K562 (cell line): ENCODE data around the gene PRMT3. TPM values are rescaled to one million over a fixed set of nuclear protein-coding genes. Genes with fewer than 3 reads are reported as not detected.

Experiments
- ADNP ChIP-seq: fragments of 200-800 bp; sonication (Bioruptor generic); IDR thresholded peaks from 2 replicates; pipeline ENCODE4 v1.6.1; 2016; ENCODE audit warnings: missing genetic modification characterization, missing compliant biosample characterization
- C11orf30 ChIP-seq: fragments of 450-650 bp; IDR thresholded peaks from 2 replicates; pipeline ENCODE4 v1.6.1; 2016; ENCODE audit warnings: low read depth, mild to moderate bottlenecking
- KAT2B ChIP-seq: IDR thresholded peaks from one replicate; pipeline ENCODE4 v1.6.1; 2012; ENCODE audit warnings: low read depth, mild to moderate bottlenecking, control low read depth, inconsistent platforms, low read length, moderate library complexity
- MAFF ChIP-seq: IDR thresholded peaks from 2 replicates; pipeline ENCODE4 v1.6.1; 2012; ENCODE audit warnings: low read length, improper control_type of control experiment
- NFATC3 ChIP-seq: fragments of 450-650 bp; IDR thresholded peaks from 2 replicates; pipeline ENCODE4 v1.6.1; 2017; ENCODE audit warnings: mild to moderate bottlenecking
- NFE2 ChIP-seq: IDR thresholded peaks from 2 replicates; pipeline ENCODE4 v1.6.1; 2014; ENCODE audit warnings: antibody characterized with exemption, low read depth
- PPARD ChIP-seq: fragments of 250-450 bp; sonication (Bioruptor Pico); IDR thresholded peaks from 2 replicates; pipeline ENCODE4 v1.8.0; 2022; ENCODE audit warnings: inconsistent platforms, mild to moderate bottlenecking, moderate library complexity
- SAFB ChIP-seq: fragments of 200-400 bp; formaldehyde crosslinking; IDR thresholded peaks from 2 replicates; pipeline ENCODE4 v1.6.1; 2017; ENCODE audit warnings: low read depth, low read length, borderline replicate concordance
- ZFP36 ChIP-seq: fragments of 150-350 bp; IDR thresholded peaks from 2 replicates; pipeline ENCODE4 v1.6.1; 2018; ENCODE audit warnings: low read length, low read depth; ENCODE audit not compliant: partially characterized antibody
- ZNF217 ChIP-seq: sonication (generic); formaldehyde crosslinking; IDR thresholded peaks from 2 replicates; pipeline ENCODE4 v1.8.0; 2022; ENCODE audit warnings: mild to moderate bottlenecking, missing genetic modification reagents
- ZNF316 ChIP-seq: fragments of 450-650 bp; IDR thresholded peaks from 2 replicates; pipeline ENCODE4 v1.6.1; 2016
- polyA plus RNA-seq, 8 experiments: library from polyadenylated mRNA; depleted of rRNA in 4 of 8; stranded (reverse) in 5 of 8; unstranded in 3 of 8; fragments of >200 nt; fragmentation: Nextera tagmentation in 2 of 8; fragmentation: Illumina TruSeq in 1 of 8; extraction: Ambion mirVana in 2 of 8; extraction: Trizol in 1 of 8; gene quantifications; 2 replicates each; pipeline versions ENCODE4 v1.2.1 to v1.2.3, GENCODE V29; 2011 to 2014; ENCODE audit warnings: inconsistent platforms in 1 of 8, missing spikeins in 1 of 8
- total RNA-seq, 7 experiments: library from RNA; depleted of rRNA in 6 of 7; stranded (reverse); fragments of >200 nt in 6 of 7; fragmentation: Illumina TruSeq in 2 of 7; extraction: Trizol in 2 of 7; gene quantifications; 2 replicates each; pipeline versions ENCODE4 v1.2.1 to v1.2.3, GENCODE V29; 2011 to 2021; ENCODE audit warnings: low replicate concordance in 1 of 7
- TF ChIP-seq, protein P1 (sequence below): fragments of 250-450 bp; sonication (Bioruptor Pico); IDR thresholded peaks from 2 replicates; pipeline ENCODE4 v1.5.0; 2020; ENCODE audit warnings: mild to moderate bottlenecking, borderline replicate concordance
- TF ChIP-seq, protein P2 (sequence below): fragments of 250-450 bp; sonication (Bioruptor Pico); IDR thresholded peaks from 2 replicates; pipeline ENCODE4 v1.4.0; 2020
- TF ChIP-seq, protein P3 (sequence below), 2 experiments: fragments of 200-800 bp in 1 of 2; sonication (Bioruptor generic) in 1 of 2; sonication (generic) in 1 of 2; formaldehyde crosslinking in 1 of 2; IDR thresholded peaks in 1 of 2; conservative IDR thresholded peaks in 1 of 2; 2 replicates each; pipeline versions ENCODE4 v1.5.0 to v1.6.1; 2016 to 2020; ENCODE audit warnings: missing compliant biosample characterization in 1 of 2, missing genetic modification characterization in 1 of 2, missing genetic modification reagents in 1 of 2
- TF ChIP-seq, protein P4 (sequence below): fragments of 450-650 bp; formaldehyde crosslinking; IDR thresholded peaks from 2 replicates; pipeline ENCODE4 v1.4.0; 2022; ENCODE audit warnings: missing genetic modification characterization
- TF ChIP-seq, protein P5 (sequence below): fragments of 450-650 bp; IDR thresholded peaks from 2 replicates; pipeline ENCODE4 v1.6.1; 2016; ENCODE audit warnings: missing biosample characterization, missing genetic modification characterization

Gene PRMT3
- total and polyA plus RNA-seq, 9 of the 15 experiments (the other 6 are each of a cell fraction or from before 2014, with no cell fraction given) = 24.0 to 62.1 (median 44.7) TPM

DNA sequence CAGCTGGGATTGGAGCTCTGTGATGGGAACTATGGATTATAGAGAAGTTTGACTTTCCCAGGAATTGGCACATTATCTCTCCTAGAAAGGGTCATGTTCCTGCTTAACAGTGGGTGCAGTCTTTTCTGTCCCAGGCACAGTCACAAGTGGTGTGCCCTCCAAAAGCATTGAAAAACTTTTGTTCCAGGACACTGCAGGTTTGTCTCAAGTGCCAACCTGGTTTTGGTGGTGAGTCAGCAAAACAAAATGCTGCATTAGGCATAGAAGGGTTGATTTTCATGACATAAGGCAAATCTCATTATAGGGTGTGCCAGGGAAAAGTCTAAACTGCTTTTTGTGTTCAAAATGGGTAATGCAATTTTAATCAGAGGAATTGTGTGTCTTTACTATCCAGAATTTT is 19.1 kb upstream of the PRMT3 start (continued):
- no peak for TF ChIP-seq SAFB
- TF ChIP-seq, protein P1, sequence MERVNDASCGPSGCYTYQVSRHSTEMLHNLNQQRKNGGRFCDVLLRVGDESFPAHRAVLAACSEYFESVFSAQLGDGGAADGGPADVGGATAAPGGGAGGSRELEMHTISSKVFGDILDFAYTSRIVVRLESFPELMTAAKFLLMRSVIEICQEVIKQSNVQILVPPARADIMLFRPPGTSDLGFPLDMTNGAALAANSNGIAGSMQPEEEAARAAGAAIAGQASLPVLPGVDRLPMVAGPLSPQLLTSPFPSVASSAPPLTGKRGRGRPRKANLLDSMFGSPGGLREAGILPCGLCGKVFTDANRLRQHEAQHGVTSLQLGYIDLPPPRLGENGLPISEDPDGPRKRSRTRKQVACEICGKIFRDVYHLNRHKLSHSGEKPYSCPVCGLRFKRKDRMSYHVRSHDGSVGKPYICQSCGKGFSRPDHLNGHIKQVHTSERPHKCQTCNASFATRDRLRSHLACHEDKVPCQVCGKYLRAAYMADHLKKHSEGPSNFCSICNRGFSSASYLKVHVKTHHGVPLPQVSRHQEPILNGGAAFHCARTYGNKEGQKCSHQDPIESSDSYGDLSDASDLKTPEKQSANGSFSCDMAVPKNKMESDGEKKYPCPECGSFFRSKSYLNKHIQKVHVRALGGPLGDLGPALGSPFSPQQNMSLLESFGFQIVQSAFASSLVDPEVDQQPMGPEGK = no peak
- TF ChIP-seq ZFP36 = no peak
- no peak for TF ChIP-seq KAT2B
- no peak for TF ChIP-seq NFATC3
- no peak for TF ChIP-seq PPARD (CRISPR knock-in tag)
- TF ChIP-seq, protein P2, sequence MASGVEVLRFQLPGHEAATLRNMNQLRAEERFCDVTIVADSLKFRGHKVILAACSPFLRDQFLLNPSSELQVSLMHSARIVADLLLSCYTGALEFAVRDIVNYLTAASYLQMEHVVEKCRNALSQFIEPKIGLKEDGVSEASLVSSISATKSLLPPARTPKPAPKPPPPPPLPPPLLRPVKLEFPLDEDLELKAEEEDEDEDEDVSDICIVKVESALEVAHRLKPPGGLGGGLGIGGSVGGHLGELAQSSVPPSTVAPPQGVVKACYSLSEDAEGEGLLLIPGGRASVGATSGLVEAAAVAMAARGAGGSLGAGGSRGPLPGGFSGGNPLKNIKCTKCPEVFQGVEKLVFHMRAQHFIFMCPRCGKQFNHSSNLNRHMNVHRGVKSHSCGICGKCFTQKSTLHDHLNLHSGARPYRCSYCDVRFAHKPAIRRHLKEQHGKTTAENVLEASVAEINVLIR = no peak
- TF ChIP-seq NFE2 = peak; percentile 81
- TF ChIP-seq, protein P3, sequence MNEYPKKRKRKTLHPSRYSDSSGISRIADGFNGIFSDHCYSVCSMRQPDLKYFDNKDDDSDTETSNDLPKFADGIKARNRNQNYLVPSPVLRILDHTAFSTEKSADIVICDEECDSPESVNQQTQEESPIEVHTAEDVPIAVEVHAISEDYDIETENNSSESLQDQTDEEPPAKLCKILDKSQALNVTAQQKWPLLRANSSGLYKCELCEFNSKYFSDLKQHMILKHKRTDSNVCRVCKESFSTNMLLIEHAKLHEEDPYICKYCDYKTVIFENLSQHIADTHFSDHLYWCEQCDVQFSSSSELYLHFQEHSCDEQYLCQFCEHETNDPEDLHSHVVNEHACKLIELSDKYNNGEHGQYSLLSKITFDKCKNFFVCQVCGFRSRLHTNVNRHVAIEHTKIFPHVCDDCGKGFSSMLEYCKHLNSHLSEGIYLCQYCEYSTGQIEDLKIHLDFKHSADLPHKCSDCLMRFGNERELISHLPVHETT (CRISPR knock-in tag; conservative IDR thresholded peaks at IDR 0.05 in 1 of 2, IDR thresholded peaks at IDR 0.05 in 1 of 2) = peak in 1 of 2 experiments; percentile 42; a peak in 1 of 4 replicates
- TF ChIP-seq ZNF316 = peak; percentile 92
- TF ChIP-seq, protein P4, sequence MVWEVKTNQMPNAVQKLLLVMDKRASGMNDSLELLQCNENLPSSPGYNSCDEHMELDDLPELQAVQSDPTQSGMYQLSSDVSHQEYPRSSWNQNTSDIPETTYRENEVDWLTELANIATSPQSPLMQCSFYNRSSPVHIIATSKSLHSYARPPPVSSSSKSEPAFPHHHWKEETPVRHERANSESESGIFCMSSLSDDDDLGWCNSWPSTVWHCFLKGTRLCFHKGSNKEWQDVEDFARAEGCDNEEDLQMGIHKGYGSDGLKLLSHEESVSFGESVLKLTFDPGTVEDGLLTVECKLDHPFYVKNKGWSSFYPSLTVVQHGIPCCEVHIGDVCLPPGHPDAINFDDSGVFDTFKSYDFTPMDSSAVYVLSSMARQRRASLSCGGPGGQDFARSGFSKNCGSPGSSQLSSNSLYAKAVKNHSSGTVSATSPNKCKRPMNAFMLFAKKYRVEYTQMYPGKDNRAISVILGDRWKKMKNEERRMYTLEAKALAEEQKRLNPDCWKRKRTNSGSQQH = no peak
- no peak for TF ChIP-seq ZNF217 (CRISPR knock-in tag)
- TF ChIP-seq, protein P5, sequence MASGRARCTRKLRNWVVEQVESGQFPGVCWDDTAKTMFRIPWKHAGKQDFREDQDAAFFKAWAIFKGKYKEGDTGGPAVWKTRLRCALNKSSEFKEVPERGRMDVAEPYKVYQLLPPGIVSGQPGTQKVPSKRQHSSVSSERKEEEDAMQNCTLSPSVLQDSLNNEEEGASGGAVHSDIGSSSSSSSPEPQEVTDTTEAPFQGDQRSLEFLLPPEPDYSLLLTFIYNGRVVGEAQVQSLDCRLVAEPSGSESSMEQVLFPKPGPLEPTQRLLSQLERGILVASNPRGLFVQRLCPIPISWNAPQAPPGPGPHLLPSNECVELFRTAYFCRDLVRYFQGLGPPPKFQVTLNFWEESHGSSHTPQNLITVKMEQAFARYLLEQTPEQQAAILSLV (tag) = no peak
- TF ChIP-seq MAFF = peak; percentile 74
- peak; percentile 87 for TF ChIP-seq C11orf30
- TF ChIP-seq ADNP (tag) = no peak
